CD4-positive, alpha-beta T cell (primary cell): ENCODE data around the gene PPL. TPM values are rescaled to one million over a fixed set of nuclear protein-coding genes. Genes with fewer than 3 reads are reported as not detected.

Experiments
- ATAC-seq: fragments of 200-7000 bp; cut with Tn5 transposase; one replicate; pipeline ENCODE4 v1.10.0; 2022; ENCODE audit warnings: mild to moderate bottlenecking; ENCODE audit not compliant: poor library complexity
- CTCF ChIA-PET: fragments of 350-600 bp; sonication (Branson Sonifier 250); formaldehyde crosslinking; loops from one replicate; lab custom pipeline; 2021; ENCODE audit warnings: antibody characterized with exemption, inconsistent platforms; lab: Charles Lee
- POLR2A ChIA-PET: fragments of 350-600 bp; sonication (Branson Sonifier 250); formaldehyde crosslinking; loops from one replicate; lab custom pipeline; 2021; ENCODE audit warnings: antibody characterized with exemption, inconsistent platforms; lab: Charles Lee
- DNase-seq, 14 experiments: peaks; one replicate each; pipeline ENCODE4 v3.0.0-alpha.2; 2013 to 2020; ENCODE audit warnings: mixed read lengths in 2 of 14
- H3K27ac ChIP-seq, 2 donors: one replicate each; pipeline versions ENCODE4 v1.5.1 to v1.7.0; 2013; ENCODE audit warnings: low read length in 2 of 2, low read depth in 1 of 2, mild to moderate bottlenecking in 1 of 2
- H3K27me3 ChIP-seq, 2 experiments: 1 replicate in 1 of 2; 2 replicates in 1 of 2; pipeline versions ENCODE4 v1.6.1 to v1.7.0; 2013; ENCODE audit warnings: low read length in 2 of 2, control low read depth in 1 of 2, mild to moderate bottlenecking in 1 of 2, moderate library complexity in 1 of 2; ENCODE audit not compliant: insufficient read depth in 2 of 2, control insufficient read depth in 1 of 2
- H3K36me3 ChIP-seq: one replicate; pipeline ENCODE4 v1.6.1; 2013; ENCODE audit warnings: low read length, control low read depth; ENCODE audit not compliant: insufficient read depth
- H3K4me1 ChIP-seq: one replicate; pipeline ENCODE4 v1.6.1; 2013; ENCODE audit warnings: low read length, control low read depth; ENCODE audit not compliant: insufficient read depth
- H3K4me3 ChIP-seq: one replicate; pipeline ENCODE4 v1.5.1; 2013; ENCODE audit warnings: mild to moderate bottlenecking, low read length, moderate library complexity
- H3K9me3 ChIP-seq, 2 experiments: 1 replicate in 1 of 2; 2 replicates in 1 of 2; pipeline versions ENCODE4 v1.6.1 to v1.7.0; 2013; ENCODE audit warnings: low read length in 2 of 2, mild to moderate bottlenecking in 2 of 2, control low read depth in 1 of 2, moderate library complexity in 1 of 2; ENCODE audit not compliant: control insufficient read depth in 1 of 2, insufficient read depth in 1 of 2
- H3K27ac Mint-ChIP-seq: one replicate; pipeline ENCODE4 v1.8.0; 2020; ENCODE audit warnings: mixed read lengths
- H3K27me3 Mint-ChIP-seq: one replicate; pipeline ENCODE4 v1.8.0; 2021; ENCODE audit warnings: mixed read lengths
- H3K36me3 Mint-ChIP-seq: one replicate; pipeline ENCODE4 v1.8.0; 2021; ENCODE audit warnings: low read depth, mixed read lengths
- H3K4me1 Mint-ChIP-seq: one replicate; pipeline ENCODE4 v1.8.0; 2021; ENCODE audit warnings: low read depth, mixed read lengths
- H3K4me3 Mint-ChIP-seq: one replicate; pipeline ENCODE4 v1.8.0; 2020; ENCODE audit warnings: mild to moderate bottlenecking, mixed read lengths
- H3K9me3 Mint-ChIP-seq: one replicate; pipeline ENCODE4 v1.8.0; 2020; ENCODE audit warnings: mixed read lengths
- CTCF ChIP-seq: fragments of 200-600 bp; IDR thresholded peaks from one replicate; pipeline ENCODE4 v1.8.0; 2022; ENCODE audit warnings: antibody characterized with exemption, mild to moderate bottlenecking
- intact Hi-C, 2 experiments: fragments of 100-400 bp; cut with DNase I in 1 of 2; cut with micrococcal nuclease in 1 of 2; formaldehyde crosslinking; loops; one replicate each; pipeline versions ENCODE4 v1.15.1 to v1.9.0; 2023 to 2025; cut with DNase I, micrococcal nuclease
- total RNA-seq, 174 experiments: library from RNA in 2 of 174; stranded (reverse) in 2 of 174; gene quantifications; one replicate each; pipeline ENCODE4 v1.2.3 and lab custom pipeline; 2021 to 2026

PPL gene
- total RNA-seq, 2 experiments from 2014 or later, result not detected

- Mint-ChIP-seq H3K4me3 (no peak overlapping the region), H3K27ac (no peak overlapping the region), H3K9me3 (no peaks in the 10 kb centered on the region), H3K4me1 (no peaks in the 10 kb centered on the region), H3K36me3 (no peaks in the 10 kb centered on the region), H3K27me3 (no peaks in the 10 kb centered on the region)
- H3K9me3 ChIP-seq, result no peaks in the 10 kb centered on the region
- H3K4me1 ChIP-seq, result no peaks in the 10 kb centered on the region
- TF ChIP-seq CTCF, result no peak
- POLR2A ChIA-PET, result no interaction called here
- CTCF ChIA-PET, result no interaction called here
- H3K4me3 ChIP-seq, result no peak overlapping the region
- intact Hi-C loops, result no loop called here
- no peaks in the 10 kb centered on the region for H3K36me3 ChIP-seq
- DNase-seq (no peak), ATAC-seq (no peak)
- H3K27ac ChIP-seq, result no peak overlapping the region
- H3K27me3 ChIP-seq, result no peaks in the 10 kb centered on the region
These were observed 21.7 kb downstream of the PPL start for GRCh38 chr16:4915226-4915761.

- intact Hi-C loops, result no loop called here
- ChIA-PET CTCF (no interaction called here), POLR2A (no interaction called here)
- ATAC-seq (no peak), DNase-seq (no peak)
- H3K36me3 ChIP-seq, result no peaks in the 10 kb centered on the region
- no peak overlapping the region for H3K27ac Mint-ChIP-seq
- no peaks in the 10 kb centered on the region for H3K36me3 Mint-ChIP-seq
- H3K9me3 ChIP-seq, result no peaks in the 10 kb centered on the region
- no peaks in the 10 kb centered on the region for H3K4me1 Mint-ChIP-seq
- no peak for TF ChIP-seq CTCF
- no peaks in the 10 kb centered on the region for H3K27me3 ChIP-seq
- H3K27ac ChIP-seq, result no peak overlapping the region
- H3K4me1 ChIP-seq, result no peaks in the 10 kb centered on the region
- H3K27me3 Mint-ChIP-seq, result no peaks in the 10 kb centered on the region
- H3K4me3 Mint-ChIP-seq, result no peak overlapping the region
- H3K9me3 Mint-ChIP-seq, result no peaks in the 10 kb centered on the region
- H3K4me3 ChIP-seq, result no peak overlapping the region
These were observed 22.3 kb downstream of the PPL start for GRCh38 chr16:4914528-4915225.

GRCh38 chr16:4913774-4914525 lies 23.0 kb downstream of the PPL start:
- Mint-ChIP-seq H3K27me3 (no peaks in the 10 kb centered on the region), H3K4me3 (no peak overlapping the region), H3K9me3 (no peaks in the 10 kb centered on the region), H3K36me3 (no peaks in the 10 kb centered on the region), H3K27ac (no peak overlapping the region), H3K4me1 (no peaks in the 10 kb centered on the region)
- POLR2A ChIA-PET, result no interaction called here
- Histone ChIP-seq H3K27me3 (no peaks in the 10 kb centered on the region), H3K27ac (no peak overlapping the region), H3K4me3 (no peak overlapping the region), H3K9me3 (no peaks in the 10 kb centered on the region), H3K36me3 (no peaks in the 10 kb centered on the region), H3K4me1 (no peaks in the 10 kb centered on the region)
- CTCF ChIA-PET, result no interaction called here
- no peak for DNase-seq
- intact Hi-C loops, result no loop called here
- TF ChIP-seq CTCF, result no peak
- ATAC-seq, result no peak
